Naive B cell (primary cell): ENCODE results near the gene NDEL1. TPM values are rescaled to one million over a fixed set of nuclear protein-coding genes. Genes with fewer than 3 reads are reported as not detected.

Experiments
- ATAC-seq, 2 donors: fragments of 150-1000 bp; cut with Tn5 transposase; 2 replicates each; pipeline ENCODE4 v1.10.0; 2021; ENCODE audit warnings: low read depth in 2 of 2, mild to moderate bottlenecking in 2 of 2, moderate library complexity in 2 of 2
- DNase-seq: peaks from one replicate; pipeline ENCODE4 v3.0.0; 2022
- H3K27ac Mint-ChIP-seq, 6 donors: one replicate each; pipeline ENCODE4 v1.8.0; 2020 to 2022; ENCODE audit warnings: mild to moderate bottlenecking in 6 of 6, mixed read lengths in 6 of 6, moderate library complexity in 5 of 6, inconsistent platforms in 2 of 6
- H3K27me3 Mint-ChIP-seq, 3 donors: one replicate each; pipeline ENCODE4 v1.8.0; 2021 to 2022; ENCODE audit warnings: mixed read lengths in 3 of 3, mild to moderate bottlenecking in 1 of 3
- H3K36me3 Mint-ChIP-seq, 2 donors: one replicate each; pipeline ENCODE4 v1.8.0; 2020 to 2022; ENCODE audit warnings: mixed read lengths in 2 of 2, inconsistent platforms in 1 of 2, mild to moderate bottlenecking in 1 of 2
- H3K4me1 Mint-ChIP-seq, 3 donors: one replicate each; pipeline ENCODE4 v1.8.0; 2020 to 2022; ENCODE audit warnings: mixed read lengths in 3 of 3, inconsistent platforms in 1 of 3, mild to moderate bottlenecking in 1 of 3, moderate library complexity in 1 of 3
- H3K4me3 Mint-ChIP-seq, 8 donors: one replicate each; pipeline ENCODE4 v1.8.0; 2020 to 2022; ENCODE audit warnings: mild to moderate bottlenecking in 8 of 8, mixed read lengths in 8 of 8, moderate library complexity in 8 of 8, inconsistent platforms in 2 of 8
- H3K9me3 Mint-ChIP-seq, 7 donors: one replicate each; pipeline ENCODE4 v1.8.0; 2020 to 2022; ENCODE audit warnings: mixed read lengths in 7 of 7, mild to moderate bottlenecking in 5 of 7, inconsistent platforms in 2 of 7, moderate library complexity in 1 of 7
- polyA plus RNA-seq, 6 donors: library from polyadenylated mRNA; unstranded; fragments of 300-500 nt; fragmentation: Illumina TruSeq; gene quantifications; one replicate each; pipeline ENCODE4 v1.2.3, GENCODE V29; 2021; ENCODE audit warnings: low read depth in 6 of 6

The NDEL1 gene
- polyA plus RNA-seq, 6 donors from 2014 or later: 38.4 to 54.9 (median 44.6) TPM

DNA sequence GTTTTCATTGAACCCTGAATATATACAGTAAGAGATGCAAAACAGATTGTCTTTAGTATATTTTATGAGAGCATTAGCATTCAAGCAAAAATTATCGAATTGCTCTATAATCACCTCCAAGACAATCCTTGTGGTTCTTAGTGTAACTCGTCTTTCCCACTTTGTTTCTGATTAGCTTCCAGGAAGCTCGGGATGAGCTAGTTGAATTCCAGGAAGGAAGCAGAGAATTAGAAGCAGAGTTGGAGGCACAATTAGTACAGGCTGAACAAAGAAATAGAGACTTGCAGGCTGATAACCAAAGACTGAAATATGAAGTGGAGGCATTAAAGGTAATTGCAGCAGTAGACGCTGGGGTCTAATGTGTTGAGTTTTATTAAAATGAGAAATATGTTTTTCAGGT, 9.9 kb downstream of the NDEL1 start:
- DNase-seq (no peak), ATAC-seq (no peak)
- Mint-ChIP-seq H3K9me3 (no peaks in the 10 kb centered on the region), H3K36me3 (peaks cover 8 to 13% of the 10 kb centered on the region in 2 donors), H3K4me1 (peaks cover 30 to 36% (median 33%) of the 10 kb centered on the region in 3 donors), H3K27me3 (no peaks in the 10 kb centered on the region), H3K4me3 (no peak overlapping the region), H3K27ac (no peak overlapping the region)

DNA sequence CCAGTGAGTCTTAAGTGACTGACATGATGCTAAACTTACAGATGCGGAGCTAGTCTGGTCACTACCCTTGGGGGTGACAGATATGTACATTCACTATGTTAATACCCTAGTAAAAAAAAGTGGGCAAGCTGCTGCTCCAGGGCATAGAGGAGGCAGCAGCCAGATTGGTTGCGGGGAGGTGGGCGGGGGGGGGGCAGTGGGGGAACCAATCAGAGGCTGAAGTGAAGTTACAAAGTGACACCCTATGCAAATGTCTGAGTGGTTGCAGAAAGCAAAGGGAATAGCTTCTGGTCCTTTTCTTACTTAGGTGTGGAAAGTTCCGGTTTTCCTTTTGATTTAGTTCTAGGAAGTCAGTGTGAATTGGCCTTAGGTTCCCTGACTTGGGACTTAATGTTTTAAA, 12.1 kb downstream of the NDEL1 start:
- no peak overlapping the region for H3K4me3 Mint-ChIP-seq
- no peak for DNase-seq
- no peak overlapping the region for H3K27ac Mint-ChIP-seq
- H3K9me3 Mint-ChIP-seq: no peaks in the 10 kb centered on the region
- H3K27me3 Mint-ChIP-seq: no peaks in the 10 kb centered on the region
- H3K4me1 Mint-ChIP-seq: peaks cover 15 to 17% (median 16%) of the 10 kb centered on the region in 3 donors
- ATAC-seq: no peak
- peaks cover 8 to 22% of the 10 kb centered on the region in 2 donors for H3K36me3 Mint-ChIP-seq

DNA sequence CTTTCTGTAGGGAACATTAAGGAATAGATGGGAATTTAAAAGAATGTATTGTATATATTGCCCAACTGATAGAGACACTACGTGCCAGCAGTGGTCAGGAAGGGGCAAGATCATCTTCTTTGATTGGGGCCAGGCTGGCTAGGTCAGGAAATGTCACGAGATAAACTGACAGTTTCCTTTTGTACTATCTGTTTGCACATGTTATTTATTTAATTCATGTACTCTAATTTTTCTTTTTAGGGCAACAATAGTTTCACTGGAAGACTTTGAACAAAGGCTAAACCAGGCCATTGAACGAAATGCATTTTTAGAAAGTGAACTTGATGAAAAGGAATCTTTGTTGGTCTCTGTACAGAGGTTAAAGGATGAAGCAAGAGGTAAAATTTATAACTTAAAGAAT, 12.6 kb downstream of the NDEL1 start:
- Mint-ChIP-seq H3K9me3 (no peaks in the 10 kb centered on the region), H3K27ac (no peak overlapping the region), H3K27me3 (no peaks in the 10 kb centered on the region), H3K4me1 (peaks cover 10 to 13% (median 13%) of the 10 kb centered on the region in 3 donors), H3K36me3 (peaks cover 8 to 22% of the 10 kb centered on the region in 2 donors), H3K4me3 (no peak overlapping the region)
- DNase-seq (no peak), ATAC-seq (no peak)

DNA sequence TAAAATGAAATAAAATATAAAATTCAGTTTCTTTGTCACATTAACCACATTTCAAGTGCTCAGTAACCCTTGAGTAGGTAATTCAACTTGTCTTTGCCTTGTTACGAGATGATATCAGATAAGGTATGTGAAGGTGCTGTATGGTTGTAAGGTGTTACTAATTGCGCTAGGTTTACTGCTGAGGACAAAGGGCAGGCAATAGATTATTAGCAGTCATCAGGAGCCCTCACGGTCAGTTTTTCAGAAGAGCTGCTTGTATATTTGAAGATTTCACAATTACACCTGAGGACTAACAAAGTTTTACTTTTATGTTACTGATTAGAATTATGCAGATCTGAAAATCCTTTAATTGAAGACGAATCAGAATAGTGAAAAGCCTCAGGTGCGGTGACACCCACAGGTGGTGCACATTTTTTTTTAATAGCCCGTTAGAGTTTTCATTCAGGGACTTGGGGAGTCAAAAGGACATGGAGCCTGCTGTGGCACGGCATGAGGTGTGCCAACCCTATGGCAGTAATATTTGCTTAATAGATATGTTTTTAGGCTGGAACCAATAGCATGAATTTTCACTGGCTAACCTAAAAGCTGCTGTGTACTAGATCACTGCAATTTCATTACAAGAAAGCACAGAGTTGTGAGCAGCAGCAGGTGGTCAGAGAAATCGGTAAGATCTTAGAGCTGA, 16.4 kb downstream of the NDEL1 start:
- Mint-ChIP-seq H3K4me1 (peaks cover under 1 to 10% (median 7%) of the 10 kb centered on the region in 3 donors), H3K27me3 (no peaks in the 10 kb centered on the region), H3K9me3 (no peaks in the 10 kb centered on the region), H3K4me3 (no peak overlapping the region), H3K36me3 (peaks cover 20 to 28% of the 10 kb centered on the region in 2 donors), H3K27ac (no peak overlapping the region)
- DNase-seq (no peak), ATAC-seq (no peak)

DNA sequence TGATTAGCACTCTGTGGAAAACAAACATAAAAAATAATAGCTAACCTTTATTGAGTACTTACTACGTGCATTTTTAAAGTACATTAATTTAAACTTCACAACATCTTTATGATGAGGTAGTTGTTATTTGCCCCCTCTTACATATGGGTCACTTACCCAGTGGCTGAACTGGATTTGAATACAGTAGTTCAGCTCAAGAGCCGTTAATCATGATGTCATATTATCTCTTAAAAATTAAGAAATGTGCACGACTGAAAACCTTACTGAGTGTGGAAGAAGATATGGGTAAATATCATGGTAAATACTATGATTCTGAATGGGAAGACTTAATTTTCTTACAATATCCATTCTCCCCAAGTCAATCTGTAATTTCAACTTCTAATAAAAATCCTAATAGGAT, 17.6 kb downstream of the NDEL1 start:
- Mint-ChIP-seq H3K36me3 (peaks cover 32 to 38% of the 10 kb centered on the region in 2 donors), H3K4me3 (no peak overlapping the region), H3K4me1 (peaks cover 0 to 14% (median 11%) of the 10 kb centered on the region in 3 donors), H3K9me3 (no peaks in the 10 kb centered on the region), H3K27ac (no peak overlapping the region), H3K27me3 (no peaks in the 10 kb centered on the region)
- no peak for ATAC-seq
- DNase-seq: no peak

DNA sequence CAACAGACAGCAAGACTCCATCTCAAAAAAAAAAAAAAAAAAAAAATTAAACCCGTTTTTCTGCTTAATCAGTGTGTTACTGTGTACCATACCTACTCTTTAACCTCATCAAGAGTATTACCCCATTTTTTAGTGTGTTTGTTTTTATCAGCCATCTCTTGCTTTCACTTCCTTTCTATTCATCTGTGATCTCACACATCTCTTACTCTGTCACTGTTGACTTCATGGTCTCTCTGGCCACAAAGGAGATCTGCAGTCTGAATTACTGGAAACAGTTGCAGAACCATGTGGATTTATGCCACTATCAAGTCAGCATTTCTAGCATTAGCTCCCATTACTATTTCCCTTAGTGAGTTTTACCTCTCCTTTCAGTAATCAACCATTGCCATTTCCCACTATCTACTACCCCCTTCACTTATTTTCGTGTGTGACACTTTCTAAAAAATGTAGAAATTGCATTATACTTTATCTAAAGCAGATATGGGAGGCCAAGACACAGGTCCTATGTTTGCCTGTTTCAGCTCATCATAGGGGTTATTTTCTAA, 20.1 kb downstream of the NDEL1 start:
- Mint-ChIP-seq H3K36me3 (peaks cover 35 to 43% of the 10 kb centered on the region in 2 donors), H3K4me1 (peaks cover 0 to 16% (median 11%) of the 10 kb centered on the region in 3 donors), H3K9me3 (no peaks in the 10 kb centered on the region), H3K4me3 (no peak overlapping the region), H3K27ac (peak overlapping the region in 1 of 6 donors; percentile 26), H3K27me3 (no peaks in the 10 kb centered on the region)
- no peak for DNase-seq
- peak; percentile 42 to 46 for ATAC-seq

DNA sequence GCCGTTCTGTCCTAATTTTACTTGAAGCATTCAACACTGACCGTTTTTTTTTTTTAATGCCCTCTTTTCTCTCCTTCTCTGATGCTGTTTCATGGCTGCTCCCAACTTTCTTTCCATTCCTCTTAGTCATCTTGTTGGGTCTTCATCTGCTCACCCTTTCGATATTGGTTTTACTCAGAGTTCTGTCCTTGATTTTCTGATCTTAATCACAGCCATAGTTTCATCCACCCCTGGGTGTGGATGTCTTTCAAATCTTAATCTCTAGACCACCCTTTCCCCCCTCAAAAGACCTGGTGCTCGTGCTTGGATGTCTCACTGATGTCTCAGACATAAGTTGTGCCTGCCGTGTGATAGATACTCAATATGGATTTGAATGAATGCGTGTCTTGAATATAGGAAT, 22.4 kb downstream of the NDEL1 start:
- Mint-ChIP-seq H3K27me3 (no peaks in the 10 kb centered on the region), H3K4me1 (peaks cover 0 to 19% (median 12%) of the 10 kb centered on the region in 3 donors), H3K9me3 (no peaks in the 10 kb centered on the region), H3K4me3 (no peak overlapping the region), H3K27ac (peak overlapping the region in 2 of 6 donors; percentile 24 to 39), H3K36me3 (peaks cover 35 to 41% of the 10 kb centered on the region in 2 donors)
- no peak for ATAC-seq
- DNase-seq: no peak

DNA sequence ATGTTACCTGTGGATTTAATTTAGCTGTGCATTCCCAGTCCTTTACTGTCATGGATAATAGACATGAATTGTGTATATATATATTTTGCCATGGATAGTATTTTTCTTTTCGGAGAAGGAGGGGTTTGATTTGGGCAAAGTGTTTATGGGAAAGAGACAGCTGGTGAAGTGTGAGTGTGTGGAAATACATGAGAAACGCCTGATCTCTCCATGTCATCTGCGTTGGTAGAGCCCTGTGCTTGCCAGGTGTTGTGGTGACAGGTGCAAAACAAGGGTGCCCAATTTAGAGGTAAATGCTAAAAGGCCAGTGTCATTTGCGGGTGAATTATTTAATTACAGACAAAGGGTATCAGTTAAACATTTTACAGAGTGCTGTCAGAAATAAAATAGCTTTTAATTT, 23.4 kb downstream of the NDEL1 start:
- no peaks in the 10 kb centered on the region for H3K27me3 Mint-ChIP-seq
- H3K27ac Mint-ChIP-seq: no peak overlapping the region
- DNase-seq (no peak), ATAC-seq (no peak)
- no peaks in the 10 kb centered on the region for H3K9me3 Mint-ChIP-seq
- no peak overlapping the region for H3K4me3 Mint-ChIP-seq
- peaks cover 39 to 41% of the 10 kb centered on the region in 2 donors for H3K36me3 Mint-ChIP-seq
- peaks cover 0 to 22% (median 20%) of the 10 kb centered on the region in 3 donors for H3K4me1 Mint-ChIP-seq

DNA sequence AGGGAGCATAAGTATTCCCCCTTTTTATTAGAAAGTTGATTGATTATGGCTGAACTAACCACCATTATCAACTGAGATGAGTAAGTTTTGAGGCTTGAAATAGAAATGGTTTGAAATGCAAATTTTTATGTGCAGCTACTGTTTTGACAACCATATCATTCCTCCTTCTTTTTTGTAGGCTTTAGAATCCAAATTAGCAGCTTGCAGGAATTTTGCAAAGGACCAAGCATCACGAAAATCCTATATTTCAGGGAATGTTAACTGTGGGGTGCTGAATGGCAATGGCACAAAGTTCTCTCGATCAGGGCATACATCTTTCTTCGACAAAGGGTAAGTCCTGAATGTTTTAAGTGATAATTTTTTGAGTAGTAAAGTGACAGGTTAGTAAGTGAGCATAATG, 24.1 kb downstream of the NDEL1 start:
- Mint-ChIP-seq H3K36me3 (peaks cover 37 to 44% of the 10 kb centered on the region in 2 donors), H3K4me3 (no peak overlapping the region), H3K4me1 (peaks cover 0 to 27% (median 26%) of the 10 kb centered on the region in 3 donors), H3K9me3 (no peaks in the 10 kb centered on the region), H3K27ac (no peak overlapping the region), H3K27me3 (no peaks in the 10 kb centered on the region)
- DNase-seq (no peak), ATAC-seq (no peak)

DNA sequence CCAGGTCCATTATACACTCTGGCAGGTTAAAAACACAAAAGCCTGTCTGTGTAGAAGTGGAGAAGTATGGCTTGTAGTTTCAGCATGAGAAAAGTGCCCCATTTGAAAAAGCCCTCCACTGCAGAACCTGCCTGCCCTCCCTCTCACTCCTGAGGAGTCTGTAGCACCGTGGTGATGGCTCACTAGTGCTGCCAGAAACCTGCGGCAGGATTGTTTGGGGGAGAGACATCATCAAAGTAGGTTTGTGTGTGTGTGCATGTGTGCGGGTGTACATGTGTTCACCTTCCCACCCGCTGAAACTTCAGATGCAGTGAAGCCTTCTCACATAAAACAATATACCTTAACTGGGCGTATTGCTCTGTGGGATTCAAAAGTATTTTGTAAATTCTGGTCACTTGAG, 26.9 kb downstream of the NDEL1 start:
- DNase-seq (no peak), ATAC-seq (no peak)
- Mint-ChIP-seq H3K27me3 (no peaks in the 10 kb centered on the region), H3K36me3 (peaks cover 18 to 29% of the 10 kb centered on the region in 2 donors), H3K4me1 (peaks cover 0 to 21% (median 15%) of the 10 kb centered on the region in 3 donors), H3K9me3 (no peaks in the 10 kb centered on the region), H3K4me3 (no peak overlapping the region), H3K27ac (peak overlapping the region in 1 of 6 donors; percentile 26)

DNA sequence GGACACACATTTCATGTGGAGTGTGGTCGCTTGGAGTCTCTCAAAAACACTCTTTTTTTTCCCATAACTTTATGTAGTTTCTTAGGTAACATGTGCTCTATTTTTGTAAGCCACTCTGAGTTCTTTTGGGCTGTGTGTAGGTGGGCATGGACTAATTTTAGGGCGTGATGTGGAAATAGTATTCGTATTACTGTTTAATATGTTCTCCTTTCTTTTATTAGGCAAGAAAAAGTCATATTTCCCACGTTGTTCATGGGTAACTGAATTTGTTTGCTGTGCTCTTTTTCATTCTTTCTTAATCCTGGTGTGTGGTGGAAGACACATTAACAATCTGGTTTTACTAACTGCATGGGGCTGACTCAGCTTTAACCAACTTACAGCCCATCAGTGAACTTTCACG, 27.4 kb downstream of the NDEL1 start:
- Mint-ChIP-seq H3K9me3 (no peaks in the 10 kb centered on the region), H3K36me3 (peaks cover 17 to 29% of the 10 kb centered on the region in 2 donors), H3K4me1 (peaks cover 0 to 20% (median 15%) of the 10 kb centered on the region in 3 donors), H3K27ac (peak overlapping the region in 2 of 6 donors; percentile 10 to 32), H3K27me3 (no peaks in the 10 kb centered on the region), H3K4me3 (no peak overlapping the region)
- ATAC-seq (no peak), DNase-seq (no peak)

DNA sequence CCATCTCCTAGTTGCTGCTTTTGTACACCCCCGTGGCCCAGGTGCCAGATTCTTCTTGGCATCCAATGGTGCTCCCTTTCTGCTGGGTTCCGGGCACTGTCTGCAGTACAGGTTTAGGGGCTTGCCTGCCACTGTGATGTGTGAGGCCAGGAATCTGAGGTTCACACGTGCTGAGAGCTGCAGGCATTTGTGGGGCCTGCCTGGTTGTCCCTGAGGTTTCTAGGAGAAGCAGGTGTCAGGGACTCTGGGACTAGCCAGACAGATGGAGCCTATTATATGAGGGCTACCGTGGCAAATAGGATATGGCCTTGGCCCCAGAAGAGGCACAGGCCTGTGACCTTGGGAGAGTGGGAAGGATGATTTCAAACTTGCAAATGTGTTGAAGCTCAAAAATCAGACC, 29.3 kb downstream of the NDEL1 start:
- no peaks in the 10 kb centered on the region for H3K9me3 Mint-ChIP-seq
- peak overlapping the region in 1 of 6 donors; percentile 30 for H3K27ac Mint-ChIP-seq

DNA sequence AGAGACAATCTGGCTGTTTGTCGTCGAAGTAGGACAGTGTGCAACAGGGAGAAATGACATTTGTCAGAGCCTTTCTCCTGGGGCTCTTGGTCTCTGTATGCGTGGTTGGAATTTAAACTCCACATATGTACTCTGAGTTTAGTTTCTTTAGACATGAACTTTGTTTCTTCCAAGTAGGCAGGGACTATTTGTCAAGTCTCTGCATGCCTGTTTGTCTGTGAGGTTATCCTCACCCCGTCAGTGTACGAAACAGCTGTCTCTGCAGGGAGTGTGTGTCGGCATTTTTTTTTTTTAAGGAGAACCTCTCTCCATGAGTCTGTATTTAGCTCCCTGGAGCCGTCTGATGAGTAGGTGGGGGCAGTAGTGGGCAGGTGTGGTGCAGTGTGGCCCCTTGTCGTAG, 29.7 kb downstream of the NDEL1 start:
- no peaks in the 10 kb centered on the region for H3K9me3 Mint-ChIP-seq
- H3K27ac Mint-ChIP-seq: no peak overlapping the region
- peaks cover 0 to 19% (median 16%) of the 10 kb centered on the region in 3 donors for H3K4me1 Mint-ChIP-seq
- ATAC-seq (no peak), DNase-seq (no peak)
- peaks cover 11 to 27% of the 10 kb centered on the region in 2 donors for H3K36me3 Mint-ChIP-seq
- H3K4me3 Mint-ChIP-seq: no peak overlapping the region
- no peaks in the 10 kb centered on the region for H3K27me3 Mint-ChIP-seq

More for the DNA sequence above, 29.3 kb downstream of the NDEL1 start:
- ATAC-seq: no peak
- H3K27me3 Mint-ChIP-seq: no peaks in the 10 kb centered on the region
- H3K4me3 Mint-ChIP-seq: no peak overlapping the region
- peaks cover 11 to 27% of the 10 kb centered on the region in 2 donors for H3K36me3 Mint-ChIP-seq
- DNase-seq: no peak
- peaks cover 0 to 19% (median 16%) of the 10 kb centered on the region in 3 donors for H3K4me1 Mint-ChIP-seq

DNA sequence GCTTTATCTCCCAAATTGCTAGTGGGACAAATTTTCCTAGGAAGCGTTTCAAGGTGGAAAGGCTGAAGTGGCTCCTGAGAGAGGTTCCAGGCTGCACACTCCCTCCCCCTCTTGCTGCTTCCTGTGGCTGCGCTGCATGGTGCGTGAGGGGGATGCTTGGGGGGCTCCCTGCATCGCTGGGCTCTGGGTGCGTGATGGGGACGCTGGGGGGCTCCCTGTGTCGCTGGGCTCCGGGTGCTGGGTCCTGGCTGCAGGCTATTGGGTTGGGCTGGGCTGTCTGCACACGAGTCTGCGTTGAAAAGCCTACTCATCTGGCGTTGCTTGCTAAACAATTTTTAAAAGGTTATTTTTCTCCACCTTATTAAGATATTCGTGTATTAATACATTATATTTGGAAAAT, 30.1 kb downstream of the NDEL1 start:
- H3K4me3 Mint-ChIP-seq: no peak overlapping the region
- DNase-seq (no peak), ATAC-seq (no peak)
- H3K36me3 Mint-ChIP-seq: peaks cover 11 to 27% of the 10 kb centered on the region in 2 donors
- H3K27me3 Mint-ChIP-seq: no peaks in the 10 kb centered on the region
- H3K9me3 Mint-ChIP-seq: no peaks in the 10 kb centered on the region
- peaks cover 0 to 19% (median 16%) of the 10 kb centered on the region in 3 donors for H3K4me1 Mint-ChIP-seq
- H3K27ac Mint-ChIP-seq: no peak overlapping the region
